CD4-positive, alpha-beta T cell (primary cell): Measurements from ENCODE around the gene PCBP1. TPM values are rescaled to one million over a fixed set of nuclear protein-coding genes. Genes with fewer than 3 reads are reported as not detected.

ENCODE experiments used
- ATAC-seq: fragments of 200-7000 bp; cut with Tn5 transposase; one replicate; pipeline ENCODE4 v1.10.0; 2022; ENCODE audit warnings: mild to moderate bottlenecking; ENCODE audit not compliant: poor library complexity
- CTCF ChIA-PET: fragments of 350-600 bp; sonication (Branson Sonifier 250); formaldehyde crosslinking; loops from one replicate; lab custom pipeline; 2021; ENCODE audit warnings: antibody characterized with exemption, inconsistent platforms; lab: Charles Lee
- POLR2A ChIA-PET: fragments of 350-600 bp; sonication (Branson Sonifier 250); formaldehyde crosslinking; loops from one replicate; lab custom pipeline; 2021; ENCODE audit warnings: antibody characterized with exemption, inconsistent platforms; lab: Charles Lee
- DNase-seq, 14 experiments: peaks; one replicate each; pipeline ENCODE4 v3.0.0-alpha.2; 2013 to 2020; ENCODE audit warnings: mixed read lengths in 2 of 14
- H3K27ac ChIP-seq, 2 donors: one replicate each; pipeline versions ENCODE4 v1.5.1 to v1.7.0; 2013; ENCODE audit warnings: low read length in 2 of 2, low read depth in 1 of 2, mild to moderate bottlenecking in 1 of 2
- H3K27me3 ChIP-seq, 2 experiments: 1 replicate in 1 of 2; 2 replicates in 1 of 2; pipeline versions ENCODE4 v1.6.1 to v1.7.0; 2013; ENCODE audit warnings: low read length in 2 of 2, control low read depth in 1 of 2, mild to moderate bottlenecking in 1 of 2, moderate library complexity in 1 of 2; ENCODE audit not compliant: insufficient read depth in 2 of 2, control insufficient read depth in 1 of 2
- H3K36me3 ChIP-seq: one replicate; pipeline ENCODE4 v1.6.1; 2013; ENCODE audit warnings: low read length, control low read depth; ENCODE audit not compliant: insufficient read depth
- H3K4me1 ChIP-seq: one replicate; pipeline ENCODE4 v1.6.1; 2013; ENCODE audit warnings: low read length, control low read depth; ENCODE audit not compliant: insufficient read depth
- H3K4me3 ChIP-seq: one replicate; pipeline ENCODE4 v1.5.1; 2013; ENCODE audit warnings: mild to moderate bottlenecking, low read length, moderate library complexity
- H3K9me3 ChIP-seq, 2 experiments: 1 replicate in 1 of 2; 2 replicates in 1 of 2; pipeline versions ENCODE4 v1.6.1 to v1.7.0; 2013; ENCODE audit warnings: low read length in 2 of 2, mild to moderate bottlenecking in 2 of 2, control low read depth in 1 of 2, moderate library complexity in 1 of 2; ENCODE audit not compliant: control insufficient read depth in 1 of 2, insufficient read depth in 1 of 2
- H3K27ac Mint-ChIP-seq: one replicate; pipeline ENCODE4 v1.8.0; 2020; ENCODE audit warnings: mixed read lengths
- H3K27me3 Mint-ChIP-seq: one replicate; pipeline ENCODE4 v1.8.0; 2021; ENCODE audit warnings: mixed read lengths
- H3K36me3 Mint-ChIP-seq: one replicate; pipeline ENCODE4 v1.8.0; 2021; ENCODE audit warnings: low read depth, mixed read lengths
- H3K4me1 Mint-ChIP-seq: one replicate; pipeline ENCODE4 v1.8.0; 2021; ENCODE audit warnings: low read depth, mixed read lengths
- H3K4me3 Mint-ChIP-seq: one replicate; pipeline ENCODE4 v1.8.0; 2020; ENCODE audit warnings: mild to moderate bottlenecking, mixed read lengths
- H3K9me3 Mint-ChIP-seq: one replicate; pipeline ENCODE4 v1.8.0; 2020; ENCODE audit warnings: mixed read lengths
- CTCF ChIP-seq: fragments of 200-600 bp; IDR thresholded peaks from one replicate; pipeline ENCODE4 v1.8.0; 2022; ENCODE audit warnings: antibody characterized with exemption, mild to moderate bottlenecking
- intact Hi-C, 2 experiments: fragments of 100-400 bp; cut with DNase I in 1 of 2; cut with micrococcal nuclease in 1 of 2; formaldehyde crosslinking; loops; one replicate each; pipeline versions ENCODE4 v1.15.1 to v1.9.0; 2023 to 2025; cut with DNase I, micrococcal nuclease
- total RNA-seq, 174 experiments: library from RNA in 2 of 174; stranded (reverse) in 2 of 174; gene quantifications; one replicate each; pipeline ENCODE4 v1.2.3 and lab custom pipeline; 2021 to 2026

Gene PCBP1
- total RNA-seq, 2 experiments from 2014 or later, result 228 to 233 TPM

DNA sequence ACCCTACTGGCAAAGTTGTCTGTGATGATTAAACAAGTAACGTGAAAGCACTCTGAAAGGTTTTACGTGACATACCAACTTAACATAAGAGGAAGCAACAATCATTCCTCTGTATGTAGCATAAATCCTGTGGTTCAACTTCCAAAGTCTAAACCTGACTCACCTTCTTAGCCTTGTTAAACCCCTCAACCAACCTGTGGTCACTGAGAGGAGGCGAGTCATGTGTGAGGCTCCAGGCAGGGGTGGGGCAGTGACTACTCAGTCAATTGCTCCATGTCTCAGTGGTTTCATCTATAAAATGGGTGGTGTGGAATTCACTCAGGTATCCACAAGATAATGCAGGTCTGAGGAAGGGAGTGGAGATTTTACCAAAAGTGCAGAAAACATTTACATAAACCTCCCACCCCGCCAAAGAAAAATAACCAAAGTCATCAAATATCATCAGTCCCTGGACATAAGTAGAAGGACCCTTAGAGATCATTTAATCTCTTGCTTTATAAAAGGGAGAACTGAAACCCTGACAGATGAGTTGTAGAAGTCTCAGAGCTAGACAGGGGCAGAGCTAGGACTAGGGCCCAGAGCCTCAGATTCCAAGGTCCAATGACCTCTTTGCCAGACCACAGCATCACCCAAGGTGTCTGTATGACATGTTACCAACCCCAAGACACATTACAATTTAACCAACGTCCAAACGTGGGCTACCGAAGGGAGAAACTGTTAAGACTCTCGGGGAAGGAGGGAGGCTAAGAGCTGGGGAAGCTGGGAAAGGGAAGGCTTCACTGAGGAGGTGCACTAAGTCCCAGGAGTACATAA lies 3.7 kb upstream of the PCBP1 start:
- ChIA-PET POLR2A (interaction anchor here (1.4 to 15.0 kb wide), 6 partner anchors 10 to 169 kb away, joined by 3 to 932 read pairs (median 227); partner anchors contain the start of genes C2orf42 and MXD1), CTCF (interaction anchor here (0.6 to 6.3 kb wide), 3 partner anchors 36 to 172 kb away, joined by 3 to 47 read pairs (median 8); no protein-coding TSS in a partner anchor)
- Mint-ChIP-seq H3K4me1 (peaks cover 67% of the 10 kb centered on the region), H3K4me3 (peak overlapping the region; percentile 63), H3K27ac (peak overlapping the region; percentile 100), H3K27me3 (peaks cover 4% of the 10 kb centered on the region), H3K9me3 (no peaks in the 10 kb centered on the region), H3K36me3 (peaks cover 84% of the 10 kb centered on the region)
- peaks cover 60% of the 10 kb centered on the region for H3K4me1 ChIP-seq
- no peaks in the 10 kb centered on the region for H3K27me3 ChIP-seq
- intact Hi-C loops, result loop anchor here (1.0 to 5.0 kb wide), 4 partner anchors 12 to 209 kb away; partner anchors contain the start of genes MXD1 (in 1 of the 2) and SNRPG (in 1 of the 2)
- H3K27ac ChIP-seq, result peak overlapping the region; percentile 100
- peak in 5 of 14 experiments; percentile 31 to 72 (median 59) for DNase-seq
- no peaks in the 10 kb centered on the region for H3K9me3 ChIP-seq
- TF ChIP-seq CTCF, result no peak
- H3K36me3 ChIP-seq, result peaks cover 53% of the 10 kb centered on the region
- ATAC-seq, result no peak
- no peak overlapping the region for H3K4me3 ChIP-seq

GRCh38 chr2:70084973-70085710 lies 2.1 kb upstream of the PCBP1 start:
- DNase-seq, result peak; percentile 49 to 86 (median 70)
- intact Hi-C loops, result loop anchor here (2.0 to 5.0 kb wide), 4 partner anchors 14 to 207 kb away; partner anchors contain the start of genes C2orf42 (in 1 of the 2), MXD1 (in 1 of the 2) and SNRPG (in 1 of the 2)
- Mint-ChIP-seq H3K9me3 (no peaks in the 10 kb centered on the region), H3K27ac (peak overlapping the region; percentile 100), H3K4me3 (peak overlapping the region; percentile 91), H3K4me1 (peaks cover 67% of the 10 kb centered on the region), H3K36me3 (peaks cover 84% of the 10 kb centered on the region), H3K27me3 (peaks cover 4% of the 10 kb centered on the region)
- Histone ChIP-seq H3K4me1 (peaks cover 70% of the 10 kb centered on the region), H3K4me3 (peak overlapping the region; percentile 66), H3K9me3 (no peaks in the 10 kb centered on the region), H3K27ac (peak overlapping the region; percentile 100), H3K36me3 (peaks cover 51% of the 10 kb centered on the region), H3K27me3 (no peaks in the 10 kb centered on the region)
- TF ChIP-seq CTCF, result no peak
- ATAC-seq, result peak; percentile 31
- ChIA-PET CTCF (interaction anchor here (0.6 to 6.3 kb wide), 11 partner anchors 9 to 173 kb away, joined by 3 to 47 read pairs (median 7); partner anchors contain the start of genes C2orf42 and MXD1), POLR2A (interaction anchor here (0.7 to 15.0 kb wide), 28 partner anchors 10 to 440 kb away, joined by 3 to 932 read pairs (median 7); partner anchors contain the start of genes C2orf42, MXD1, PCYOX1 and SNRNP27)
